GM19467 (cell line): Measurements from ENCODE around the gene SERPINI2.
"Not testable (repeated sequence)": the region's sequence is repeated elsewhere in the genome, so short reads cannot be mapped to it uniquely, and the experiment has no call there.

Experiments
- ATAC-seq: cut with Tn5 transposase; IDR thresholded peaks from one replicate; pipeline ENCODE4 v1.9.1; 2021; ENCODE audit warnings: mild to moderate bottlenecking, moderate library complexity; ENCODE audit not compliant: unreplicated experiment

The SERPINI2 gene

DNA sequence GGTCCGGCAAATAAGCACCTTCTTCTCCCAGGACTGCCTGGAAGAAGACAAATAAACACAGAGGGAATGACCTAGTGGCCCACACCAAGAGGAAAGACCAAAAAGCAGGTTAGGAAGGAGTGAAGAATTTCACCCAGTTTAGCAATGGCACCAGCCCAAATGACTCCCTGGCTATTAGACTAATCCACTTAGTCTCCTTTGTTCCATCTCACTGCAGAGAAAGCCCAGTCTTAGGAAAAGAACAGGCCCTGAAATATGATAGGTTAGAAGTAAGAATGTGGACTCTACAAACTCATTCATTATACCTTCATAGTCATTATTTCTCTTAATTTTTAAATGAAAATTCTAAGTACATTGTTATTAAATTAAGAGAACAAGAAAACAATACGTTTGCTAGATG lies 23.2 kb downstream of the SERPINI2 start:
- no peak for ATAC-seq

GRCh38 chr3:167450195-167450594 lies 23.6 kb downstream of the SERPINI2 start:
- no peak for ATAC-seq

DNA sequence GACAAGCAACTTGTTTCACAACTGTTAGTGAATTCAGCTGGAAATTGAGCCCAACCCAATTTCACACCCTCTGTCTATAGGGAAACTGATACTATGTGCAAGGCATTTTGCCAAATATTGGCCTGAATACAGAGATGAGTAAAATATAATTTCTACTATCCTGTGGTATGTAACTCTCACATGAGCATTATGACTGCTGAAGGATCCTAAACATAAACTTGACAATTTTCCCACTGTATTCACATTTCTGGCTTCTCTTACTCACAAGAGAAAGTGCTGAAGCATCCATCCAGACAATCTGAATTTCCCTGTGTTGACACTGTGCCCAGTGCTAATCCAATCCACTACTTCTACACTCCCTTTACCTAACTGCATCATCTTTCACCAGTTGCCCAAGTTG lies 28.4 kb downstream of the SERPINI2 start:
- ATAC-seq = no peak

- no peak for ATAC-seq
Observed at GRCh38 chr3:167441256-167441655, 32.6 kb downstream of the SERPINI2 start.

DNA sequence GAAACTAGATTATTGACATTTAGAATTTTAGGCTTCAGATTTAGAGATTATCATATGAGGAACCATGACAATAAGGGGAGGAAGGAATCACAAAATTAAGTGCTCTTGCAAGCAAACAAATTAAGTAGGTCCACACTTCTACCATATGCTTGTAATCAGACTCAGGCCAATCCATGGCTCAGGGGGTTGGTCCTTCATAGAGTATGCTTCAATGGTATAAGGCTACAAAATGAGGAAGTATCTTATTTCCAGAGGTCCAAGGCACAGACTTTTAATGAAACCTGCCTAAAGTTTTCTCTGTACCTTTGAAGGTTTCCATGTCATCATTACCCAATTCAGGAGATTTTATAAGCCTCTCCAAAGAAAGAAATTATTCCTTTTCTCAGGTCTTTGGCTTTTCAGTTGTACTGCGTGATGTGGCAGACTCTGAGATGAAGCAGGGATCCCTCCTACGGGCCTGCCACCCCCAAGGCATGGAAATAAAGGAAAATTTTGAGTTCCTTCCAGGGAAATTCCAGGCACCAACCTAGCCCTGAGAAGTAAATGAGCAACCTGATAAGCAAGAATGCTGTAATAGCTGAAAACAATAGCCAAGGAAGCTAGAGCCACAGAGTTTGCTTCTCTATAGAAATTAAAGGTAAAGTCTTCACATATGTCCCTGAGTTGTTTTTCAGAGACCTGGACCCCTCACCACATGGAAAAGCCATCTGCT lies 36.3 kb downstream of the SERPINI2 start:
- ATAC-seq = no peak

DNA sequence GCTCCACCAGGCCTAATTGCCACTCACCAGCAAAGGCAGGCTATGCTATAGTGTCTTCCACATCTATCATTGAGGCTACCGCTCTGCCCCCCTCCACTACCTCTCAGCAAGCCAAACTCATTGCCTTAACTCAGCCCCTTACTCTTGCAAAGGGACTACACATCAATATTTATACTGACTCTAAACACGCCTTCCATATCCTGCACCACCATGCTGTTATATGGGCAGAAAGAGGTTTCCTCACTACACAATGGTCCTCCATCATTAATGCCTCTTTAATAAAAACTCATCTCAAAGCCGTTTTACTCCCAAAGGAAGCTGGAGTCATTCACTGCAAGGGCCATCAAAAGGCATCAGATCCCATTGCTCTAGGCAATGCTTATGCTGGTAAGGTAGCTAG lies 46.9 kb downstream of the SERPINI2 start:
- not testable (repeated sequence) for ATAC-seq

GRCh38 chr3:167422396-167422795 lies 51.4 kb downstream of the SERPINI2 start:
- not testable (repeated sequence) for ATAC-seq

- no peak for ATAC-seq
Observed at GRCh38 chr3:167409611-167410010, 64.2 kb downstream of the SERPINI2 start.

GRCh38 chr3:167406876-167407492 lies 66.9 kb downstream of the SERPINI2 start:
- ATAC-seq = no peak

GRCh38 chr3:167397826-167398225 lies 76.0 kb downstream of the SERPINI2 start:
- no peak for ATAC-seq

DNA sequence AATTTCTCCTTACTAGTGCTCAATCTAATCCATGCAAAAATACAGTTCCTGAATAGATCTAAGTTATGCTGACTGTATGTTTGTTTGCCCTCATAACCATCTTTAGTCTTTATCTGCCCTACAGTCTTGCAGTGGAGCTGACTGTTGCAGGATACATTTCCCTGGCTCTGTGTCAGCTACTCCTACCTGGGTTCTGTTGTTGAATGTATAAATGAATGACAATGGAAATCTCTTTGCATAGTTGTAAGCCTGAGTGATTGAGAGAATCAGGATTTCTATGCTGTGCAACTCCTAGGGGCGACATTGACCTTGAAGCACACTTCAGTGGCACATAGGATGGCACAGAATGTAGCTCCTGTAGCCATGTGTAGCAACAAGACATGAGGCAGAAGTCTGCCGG lies 77.8 kb downstream of the SERPINI2 start:
- no peak for ATAC-seq

- ATAC-seq = no peak
Observed at GRCh38 chr3:167394003-167394402, 79.8 kb downstream of the SERPINI2 start.
